ENCODE data around the gene A2ML1.
"Not testable (repeated sequence)": the region's sequence is repeated elsewhere in the genome, so short reads cannot be mapped to it uniquely, and the experiment has no call there.

DNA sequence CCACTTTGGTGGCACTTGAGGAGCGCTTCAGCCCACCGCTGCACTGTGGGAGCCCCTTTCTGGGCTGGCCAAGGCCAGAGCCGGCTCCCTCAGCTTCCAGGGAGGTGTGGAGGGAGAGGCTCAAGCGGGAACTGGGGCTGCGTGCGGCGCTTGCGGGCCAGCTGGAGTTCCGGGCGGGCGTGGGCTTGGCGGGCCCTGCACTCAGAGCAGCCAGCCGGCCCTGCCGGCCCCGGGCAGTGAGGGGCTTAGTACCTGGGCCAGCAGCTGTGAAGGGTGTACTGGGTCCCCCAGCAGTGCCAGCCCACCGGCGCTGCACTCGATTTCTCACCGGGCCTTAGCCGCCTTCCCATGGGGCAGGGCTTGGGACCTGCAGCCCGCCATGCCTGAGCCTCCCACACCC is 27.8 kb upstream of the A2ML1 start:
- not testable (repeated sequence) for TF ChIP-seq CTCF (IDR thresholded peaks at IDR 0.05; ENCODE audit: extremely low read depth in 1 of 2, insufficient read depth in 1 of 2, low read depth in 1 of 2, low read length in 2 of 2); POLR2A (IDR thresholded peaks at IDR 0.05; ENCODE audit: low read depth, low read length); EZH2 (IDR thresholded peaks at IDR 0.05; ENCODE audit: borderline replicate concordance, low read depth, low read length, severe bottlenecking); POLR2AphosphoS5 (IDR thresholded peaks at IDR 0.05; ENCODE audit: insufficient read depth, low read depth, low read length); JUN (IDR thresholded peaks at IDR 0.05; ENCODE audit: borderline replicate concordance, insufficient read depth, insufficient read length, low read depth); FOS (IDR thresholded peaks at IDR 0.05; ENCODE audit: borderline replicate concordance, insufficient read depth, low read length)
- TF ChIP-seq, protein P1, sequence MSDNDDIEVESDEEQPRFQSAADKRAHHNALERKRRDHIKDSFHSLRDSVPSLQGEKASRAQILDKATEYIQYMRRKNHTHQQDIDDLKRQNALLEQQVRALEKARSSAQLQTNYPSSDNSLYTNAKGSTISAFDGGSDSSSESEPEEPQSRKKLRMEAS (IDR thresholded peaks at IDR 0.05; ENCODE audit: insufficient read depth, insufficient read length), result not testable (repeated sequence)

Measured in endothelial cell of umbilical vein (primary cell).